ENCODE results near the gene SLC27A1. TPM values are rescaled to one million over a fixed set of nuclear protein-coding genes. Genes with fewer than 3 reads are reported as not detected.

The SLC27A1 gene
- total RNA-seq, 1 experiment from 2014 or later, result 8.6 TPM

GRCh38 chr19:17490411-17490810, 20.1 kb downstream of the SLC27A1 start (continued):
- TF ChIP-seq ZBTB43 (CRISPR knock-in tag; IDR thresholded peaks at IDR 0.05), result no peak
- no peak for TF ChIP-seq NFATC4 (CRISPR knock-in tag; IDR thresholded peaks at IDR 0.05)
- no peak for TF ChIP-seq AR (CRISPR knock-in tag; IDR thresholded peaks at IDR 0.05)
- no peak for TF ChIP-seq CDX4 (CRISPR knock-in tag; IDR thresholded peaks at IDR 0.05; ENCODE audit: borderline replicate concordance)

GRCh38 chr19:17491287-17491686, 21.0 kb downstream of the SLC27A1 start:
- Mint-ChIP-seq H3K27me3 (ENCODE audit: low read depth) (peaks cover 10% of the 10 kb centered on the region), H3K4me3 (no peak overlapping the region), H3K27ac (no peak overlapping the region), H3K36me3 (no peaks in the 10 kb centered on the region), H3K4me1 (peaks cover 21% of the 10 kb centered on the region), H3K9me3 (no peaks in the 10 kb centered on the region)
- TF ChIP-seq ZNF138 (CRISPR knock-in tag; conservative IDR thresholded peaks at IDR 0.05), result no peak
- TF ChIP-seq ELF4 (CRISPR knock-in tag; IDR thresholded peaks at IDR 0.05; ENCODE audit: low read depth), result no peak
- TF ChIP-seq ZMAT4 (CRISPR knock-in tag; IDR thresholded peaks at IDR 0.05), result no peak
- TF ChIP-seq FOXP4 (CRISPR knock-in tag; IDR thresholded peaks at IDR 0.05), result no peak
- TF ChIP-seq CREM (CRISPR knock-in tag; IDR thresholded peaks at IDR 0.05), result no peak
- TF ChIP-seq ZSCAN18 (CRISPR knock-in tag; IDR thresholded peaks at IDR 0.05), result no peak
- no peak for TF ChIP-seq SMAD3 (CRISPR knock-in tag; IDR thresholded peaks at IDR 0.05; ENCODE audit: borderline replicate concordance)
- TF ChIP-seq AFF4 (CRISPR knock-in tag; IDR thresholded peaks at IDR 0.05; ENCODE audit: borderline replicate concordance), result no peak
- no peak for TF ChIP-seq OVOL2 (CRISPR knock-in tag; IDR thresholded peaks at IDR 0.05; ENCODE audit: borderline replicate concordance)
- no peak for TF ChIP-seq HMGXB4 (CRISPR knock-in tag; IDR thresholded peaks at IDR 0.05)
- no peak for TF ChIP-seq ZNF263 (CRISPR knock-in tag; IDR thresholded peaks at IDR 0.05; ENCODE audit: low read depth)
- DNase-seq (ENCODE audit: low spot score) (no peak), ATAC-seq (no peak)
- CTCF ChIA-PET, result interaction anchor here (0.6 to 1.2 kb wide), 3 partner anchors 73 to 114 kb away, joined by 3 to 4 read pairs (median 4); no protein-coding TSS in a partner anchor
- POLR2A ChIA-PET, result no interaction called here

Data from WTC11 (cell line).